Cardiac ventricle fibroblast (primary cell): ENCODE measurements around the gene GLS. TPM values are rescaled to one million over a fixed set of nuclear protein-coding genes. Genes with fewer than 3 reads are reported as not detected.

ENCODE experiments used
- total RNA-seq: library from RNA; depleted of rRNA; stranded (reverse); fragments of >200 nt; gene quantifications from 2 replicates; pipeline ENCODE4 v1.2.3, GENCODE V29; 2015

Gene GLS
- 54.8 and 56.0 TPM in 2 replicates for total RNA-seq

GRCh38 chr2:190880378-190881083, at the start of gene GLS:
TSS of gene GLS (plus strand) at chr2:190880821. CDS start at chr2:190881085, 264 bp downstream.

GRCh38 chr2:191013932-191014652, 133.5 kb downstream of the GLS start, which contains the start of gene STAT1:
TSS of gene STAT1 (minus strand) at chr2:191014171. CDS start at chr2:191010003, 4,168 bp downstream.

Other genes starting within 250 kb of the GLS start
- 20.5 and 22.4 TPM in 2 replicates for gene NAB1, start 231.7 kb upstream of the GLS start, total RNA-seq
- 70.4 and 87.4 TPM in 2 replicates for gene STAT1, start 133.3 kb downstream of the GLS start, total RNA-seq